22Rv1 (cell line): ENCODE data around the gene SESN2.

Source experiments
- CTCF ChIP-seq: fragments of 450-650 bp; IDR thresholded peaks from 2 replicates; pipeline ENCODE4 v1.5.1; 2017; ENCODE audit warnings: mild to moderate bottlenecking
- ZFX ChIP-seq: fragments of 450-650 bp; IDR thresholded peaks from 2 replicates; pipeline ENCODE4 v1.6.1; 2017; ENCODE audit warnings: antibody characterized with exemption, borderline replicate concordance

GRCh38 chr1:28288487-28288886 lies 29.2 kb downstream of the SESN2 start:
- TF ChIP-seq CTCF (no peak), ZFX (no peak)
